SK-N-SH treated with all-trans-retinoic acid at 6 μM for 48 hours (cell line): Measurements from ENCODE around the gene EIF5B.

Experiments used
- CSDC2 ChIP-seq: fragments of 250-450 bp; sonication (Bioruptor Pico); IDR thresholded peaks from 2 replicates; pipeline ENCODE4 v1.5.0; 2020; ENCODE audit warnings: mild to moderate bottlenecking, moderate library complexity
- GLIS3 ChIP-seq: fragments of 250-450 bp; sonication (Bioruptor Pico); IDR thresholded peaks from 2 replicates; pipeline ENCODE4 v1.5.0; 2020; ENCODE audit warnings: mild to moderate bottlenecking, moderate library complexity
- OSR1 ChIP-seq: fragments of 250-450 bp; sonication (Bioruptor Pico); IDR thresholded peaks from 2 replicates; pipeline ENCODE4 v1.8.0; 2022; ENCODE audit warnings: moderate library complexity, mild to moderate bottlenecking, inconsistent platforms
- ZFP30 ChIP-seq: fragments of 450-650 bp; formaldehyde crosslinking; IDR thresholded peaks from 2 replicates; pipeline ENCODE4 v1.5.0; 2022; ENCODE audit warnings: mild to moderate bottlenecking, moderate library complexity
- ZNF70 ChIP-seq: fragments of 450-650 bp; formaldehyde crosslinking; IDR thresholded peaks from 2 replicates; pipeline ENCODE4 v1.5.0; 2020; ENCODE audit warnings: mild to moderate bottlenecking, moderate library complexity

GRCh38 chr2:99350194-99350593 is 13.0 kb downstream of the EIF5B start:
- TF ChIP-seq CSDC2: no peak
- TF ChIP-seq ZNF70 (CRISPR knock-in tag): no peak
- TF ChIP-seq GLIS3 (CRISPR knock-in tag): no peak
- TF ChIP-seq ZFP30 (CRISPR knock-in tag): no peak
- TF ChIP-seq OSR1 (CRISPR knock-in tag): no peak
